NCI-H1092 treated with DMSO at 0.1 percent for 48 hours (cell line): ENCODE measurements around the gene OR6X1.

Experiments used
- DNase-seq: peaks from one replicate; lab custom pipeline; 2025; lab: John Stamatoyannopoulos, UW

Gene OR6X1, protein sequence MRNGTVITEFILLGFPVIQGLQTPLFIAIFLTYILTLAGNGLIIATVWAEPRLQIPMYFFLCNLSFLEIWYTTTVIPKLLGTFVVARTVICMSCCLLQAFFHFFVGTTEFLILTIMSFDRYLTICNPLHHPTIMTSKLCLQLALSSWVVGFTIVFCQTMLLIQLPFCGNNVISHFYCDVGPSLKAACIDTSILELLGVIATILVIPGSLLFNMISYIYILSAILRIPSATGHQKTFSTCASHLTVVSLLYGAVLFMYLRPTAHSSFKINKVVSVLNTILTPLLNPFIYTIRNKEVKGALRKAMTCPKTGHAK

DNA sequence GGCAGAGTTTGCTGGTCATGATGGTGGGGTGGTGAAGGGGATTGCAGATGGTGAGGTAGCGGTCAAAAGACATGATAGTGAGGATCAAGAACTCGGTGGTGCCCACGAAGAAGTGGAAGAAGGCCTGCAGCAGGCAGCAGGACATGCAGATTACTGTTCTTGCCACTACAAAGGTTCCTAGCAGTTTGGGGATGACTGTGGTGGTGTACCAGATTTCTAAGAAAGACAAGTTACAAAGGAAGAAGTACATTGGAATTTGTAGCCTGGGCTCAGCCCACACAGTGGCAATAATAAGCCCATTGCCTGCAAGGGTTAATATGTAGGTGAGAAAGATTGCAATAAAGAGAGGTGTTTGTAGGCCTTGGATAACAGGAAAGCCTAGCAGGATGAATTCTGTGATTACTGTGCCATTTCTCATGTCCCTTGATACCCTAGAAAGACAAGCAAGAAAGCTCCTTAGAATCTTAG, at the start of gene OR6X1:
Gene OR6X1, minus strand, starts transcription at position 418 of the 468 bp plus-strand sequence. Its CDS starts 0 bp downstream, at position 418.
- no peak for DNase-seq

DNA sequence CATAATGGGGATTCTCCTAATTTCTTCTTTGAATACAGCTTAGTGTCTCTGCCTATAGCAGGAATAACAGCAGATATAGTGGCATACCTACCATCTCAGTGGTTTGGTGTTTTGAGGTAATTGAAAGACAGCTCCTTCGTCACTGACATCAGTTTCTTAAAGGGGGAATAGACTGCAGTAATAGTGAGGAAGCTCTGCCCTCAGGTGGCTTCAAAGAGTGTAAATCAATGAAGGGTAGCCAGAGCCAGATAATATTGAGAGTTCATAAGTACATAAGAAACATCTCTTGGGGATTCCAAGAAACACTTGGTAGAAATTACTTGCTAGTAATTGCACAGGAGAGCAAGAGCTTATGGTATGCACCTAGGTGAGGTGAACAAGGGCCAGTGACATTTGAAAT, 47.4 kb upstream of the OR6X1 start:
- no peak for DNase-seq

DNA sequence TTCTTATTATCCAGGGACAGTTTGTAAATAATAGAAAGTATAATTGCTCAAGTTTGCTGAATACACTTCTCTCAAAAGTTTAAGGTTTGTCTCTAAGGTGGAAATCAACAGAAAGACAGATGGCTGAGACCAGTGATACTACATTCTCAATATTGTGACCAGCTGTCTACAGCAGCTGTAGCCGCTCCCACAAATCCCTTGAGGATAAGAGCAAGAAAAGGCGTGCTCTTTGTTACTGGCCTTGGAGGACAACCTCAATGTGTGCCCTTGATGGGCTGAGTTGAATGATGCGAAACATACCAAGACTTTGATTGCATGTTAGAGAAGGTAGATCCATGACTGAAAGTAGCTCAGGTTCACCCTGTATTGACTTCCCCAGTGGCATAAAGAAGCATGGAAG, 45.7 kb upstream of the OR6X1 start:
- DNase-seq = no peak

GRCh38 chr11:123799438-123799837, 45.1 kb upstream of the OR6X1 start:
- no peak for DNase-seq

DNA sequence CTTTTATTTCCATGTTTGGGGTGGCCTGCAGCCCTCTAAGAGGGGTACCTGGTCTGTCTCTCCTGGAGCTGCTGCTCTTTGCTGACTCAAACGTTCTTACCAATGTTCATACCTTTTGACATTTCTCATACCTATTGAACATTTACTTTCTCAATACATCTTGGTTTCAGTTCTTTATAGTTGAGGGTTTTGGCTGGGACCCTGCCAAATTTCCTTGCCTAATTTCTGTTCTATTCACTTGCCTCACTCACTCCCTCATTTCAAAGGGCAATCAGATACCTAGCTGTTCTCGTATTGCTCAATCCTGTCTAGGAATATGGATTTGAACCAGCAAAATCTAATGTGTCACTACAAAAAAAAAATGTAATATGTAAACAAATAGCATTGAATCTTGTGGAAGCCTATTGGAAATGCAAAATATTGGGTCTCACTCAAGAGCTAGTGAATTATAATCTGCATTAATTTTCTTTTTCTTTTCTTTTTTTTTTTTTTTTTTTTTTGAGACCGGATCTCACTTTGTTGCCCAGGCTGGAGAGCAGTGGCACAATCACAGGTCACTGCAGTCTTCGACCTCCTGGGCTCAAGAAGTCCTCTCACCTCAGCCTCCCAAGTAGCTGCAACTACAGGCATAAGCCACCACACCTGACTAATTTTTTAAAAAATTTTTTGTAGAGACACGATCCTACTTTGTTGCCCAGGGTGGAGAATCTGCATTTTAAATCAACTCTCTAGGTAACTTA, 44.4 kb upstream of the OR6X1 start:
- no peak for DNase-seq

DNA sequence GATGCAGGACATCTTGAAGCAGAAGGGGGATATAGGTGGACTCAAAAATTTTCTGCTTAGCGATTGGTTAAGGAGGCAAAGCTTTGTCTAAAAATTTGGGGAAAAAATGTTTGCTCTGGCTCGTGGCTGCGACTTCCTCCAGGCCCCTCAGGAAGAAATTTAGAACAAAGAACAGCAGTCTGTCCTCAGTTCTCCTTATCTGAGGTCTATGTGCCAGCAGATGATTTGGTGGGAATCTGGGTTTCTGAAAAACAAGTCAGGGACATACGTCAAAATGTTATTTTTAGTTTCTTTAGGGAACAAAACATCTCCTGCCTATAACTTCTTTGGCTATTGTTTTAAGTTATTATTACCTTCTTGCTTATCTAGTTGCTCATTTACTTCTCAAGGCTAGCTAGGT, 43.8 kb upstream of the OR6X1 start:
- DNase-seq = no peak

DNA sequence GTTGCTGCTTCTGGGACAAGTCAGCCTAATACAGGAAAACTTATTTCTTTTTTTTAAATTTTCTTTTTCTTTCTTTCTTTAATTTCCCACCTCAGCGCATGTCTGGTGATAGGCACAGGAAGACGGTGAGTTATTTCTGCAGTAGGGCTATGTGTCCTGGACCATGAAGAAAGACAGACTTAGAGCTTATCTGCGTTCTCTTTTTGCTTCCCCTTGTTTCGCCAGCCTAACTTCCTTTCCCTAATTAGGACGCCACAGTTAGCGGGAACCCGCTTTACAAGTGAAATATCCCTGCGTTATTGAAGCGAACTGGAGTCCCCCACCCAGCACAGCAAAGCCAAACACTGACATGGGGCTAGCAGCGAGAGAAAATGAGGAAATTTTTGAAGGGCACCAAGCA, 43.2 kb upstream of the OR6X1 start:
- no peak for DNase-seq

DNA sequence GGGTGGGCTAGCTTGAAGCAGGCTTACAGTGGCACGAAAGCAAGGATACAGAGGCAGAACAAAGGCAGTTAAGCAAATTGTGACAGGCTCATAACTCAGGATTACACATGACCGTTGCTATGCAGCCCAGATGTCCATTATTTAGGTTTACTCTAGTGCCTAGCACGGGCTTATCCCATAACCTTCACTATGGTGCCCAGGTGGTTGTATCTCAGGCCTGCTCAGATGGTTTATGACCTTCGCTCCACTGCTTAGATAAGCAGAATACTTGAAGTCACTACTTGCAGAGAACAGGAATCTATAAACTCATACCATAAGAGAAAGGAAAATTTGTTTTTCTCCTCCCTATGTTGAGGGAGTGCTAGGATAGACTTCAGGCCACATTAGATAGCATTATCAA, 42.8 kb upstream of the OR6X1 start:
- peak; percentile 76 for DNase-seq

- DNase-seq = no peak
These were observed 41.9 kb upstream of the OR6X1 start for GRCh38 chr11:123796226-123796625.

DNA sequence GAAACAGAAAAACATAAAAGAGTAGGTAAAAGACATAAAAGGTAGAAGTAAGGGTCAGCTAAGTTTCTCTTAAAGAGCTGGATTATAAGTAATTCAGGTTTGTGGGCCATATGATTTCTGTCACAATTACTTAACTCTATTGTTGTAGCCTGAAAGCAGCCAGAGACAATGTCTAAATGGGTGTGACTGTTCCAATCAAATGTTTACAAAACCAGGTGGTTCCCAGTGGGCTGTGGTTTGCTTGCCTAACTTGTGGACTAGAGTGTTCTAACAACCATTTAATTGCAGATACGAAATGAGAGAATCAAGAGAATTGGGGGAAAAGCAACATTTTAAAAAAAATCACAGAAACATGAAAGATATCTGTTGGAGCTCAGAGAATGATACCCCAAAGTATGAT, 29.2 kb upstream of the OR6X1 start:
- DNase-seq = no peak

DNA sequence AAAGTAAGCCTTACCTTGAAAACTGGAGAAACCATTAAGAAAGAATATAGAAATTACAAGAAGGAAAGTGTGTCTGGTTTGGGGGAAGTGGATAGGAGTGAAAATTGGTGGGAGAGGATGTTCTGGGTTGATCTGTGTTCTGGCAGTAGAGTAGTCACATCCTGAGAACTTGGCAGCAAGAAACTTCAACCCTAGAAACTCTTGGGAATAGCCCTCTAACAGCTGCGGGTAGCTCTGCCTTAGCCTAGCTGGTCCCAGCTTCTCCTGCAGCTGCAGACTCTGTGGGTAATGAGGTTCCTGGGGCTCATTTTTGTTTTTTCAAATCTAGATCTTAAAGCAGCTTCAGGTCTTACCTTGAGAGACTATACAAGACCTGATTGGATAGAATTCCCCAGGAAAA, 24.2 kb upstream of the OR6X1 start:
- no peak for DNase-seq

- DNase-seq = no peak
These were observed 21.6 kb upstream of the OR6X1 start for GRCh38 chr11:123775715-123776549.

DNA sequence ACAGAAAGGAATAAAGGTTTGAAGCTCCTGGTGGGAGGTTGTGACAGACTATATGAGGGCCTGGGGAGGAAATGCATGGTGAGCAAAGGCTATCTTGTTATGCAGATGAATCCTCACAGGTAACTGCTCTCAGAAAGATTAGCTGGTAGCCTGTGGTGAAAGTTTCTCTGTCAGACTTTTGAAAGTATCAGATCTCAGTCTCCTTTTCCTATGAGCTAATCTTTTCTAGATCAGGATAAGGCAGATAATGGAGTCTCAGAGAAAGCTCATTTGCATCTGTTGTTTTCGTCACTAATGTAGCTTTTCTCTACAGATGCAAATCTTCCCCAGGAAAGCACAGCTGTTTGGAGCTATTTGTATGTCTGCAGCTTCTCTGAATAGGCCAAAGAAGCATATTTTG, 21.0 kb upstream of the OR6X1 start:
- no peak for DNase-seq

- no peak for DNase-seq
These were observed 19.6 kb upstream of the OR6X1 start for GRCh38 chr11:123773959-123774358.

GRCh38 chr11:123773026-123773425, 18.7 kb upstream of the OR6X1 start:
- no peak for DNase-seq

DNA sequence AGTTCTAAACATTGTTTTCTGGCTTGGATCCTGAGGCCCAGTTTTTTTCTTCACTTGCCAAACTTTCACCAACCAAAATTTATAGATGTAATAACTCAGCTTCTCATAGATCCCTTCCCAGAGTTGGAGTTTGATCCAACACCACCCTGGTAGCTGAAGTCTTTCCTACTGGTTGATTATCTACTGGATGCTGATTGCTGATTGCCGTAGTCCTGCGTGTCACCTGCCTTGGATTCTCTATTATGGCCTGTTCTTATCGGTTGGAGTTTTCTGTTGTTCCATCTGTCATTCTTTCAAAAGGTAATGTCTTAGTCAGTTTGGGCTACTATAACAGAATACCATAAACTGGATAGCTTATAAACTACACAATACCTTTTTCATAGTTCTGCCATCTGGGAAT, 17.3 kb upstream of the OR6X1 start:
- no peak for DNase-seq

GRCh38 chr11:123770712-123771111, 16.4 kb upstream of the OR6X1 start:
- no peak for DNase-seq

DNA sequence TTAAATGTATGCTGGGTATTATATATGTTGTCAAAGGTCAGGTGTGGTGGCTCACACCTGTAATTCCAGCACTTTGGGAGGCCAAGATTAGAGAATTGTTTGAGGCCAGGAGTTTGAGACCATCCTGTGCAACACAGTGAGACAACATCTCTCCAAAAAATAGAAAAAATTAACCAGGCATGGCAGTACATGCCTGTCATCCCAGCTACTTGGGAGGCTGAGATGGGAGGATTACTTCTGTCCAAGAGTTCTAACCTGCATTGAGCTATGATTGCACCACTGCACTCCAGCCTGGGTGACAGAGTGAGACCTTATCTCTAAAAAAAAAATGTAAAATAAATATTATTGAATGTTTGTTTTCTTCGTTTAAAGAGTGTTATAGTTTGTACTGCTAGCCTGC, 11.3 kb upstream of the OR6X1 start:
- no peak for DNase-seq

GRCh38 chr11:123762422-123762821, 8.1 kb upstream of the OR6X1 start:
- DNase-seq = no peak

GRCh38 chr11:123760894-123761293, 6.6 kb upstream of the OR6X1 start:
- no peak for DNase-seq

DNA sequence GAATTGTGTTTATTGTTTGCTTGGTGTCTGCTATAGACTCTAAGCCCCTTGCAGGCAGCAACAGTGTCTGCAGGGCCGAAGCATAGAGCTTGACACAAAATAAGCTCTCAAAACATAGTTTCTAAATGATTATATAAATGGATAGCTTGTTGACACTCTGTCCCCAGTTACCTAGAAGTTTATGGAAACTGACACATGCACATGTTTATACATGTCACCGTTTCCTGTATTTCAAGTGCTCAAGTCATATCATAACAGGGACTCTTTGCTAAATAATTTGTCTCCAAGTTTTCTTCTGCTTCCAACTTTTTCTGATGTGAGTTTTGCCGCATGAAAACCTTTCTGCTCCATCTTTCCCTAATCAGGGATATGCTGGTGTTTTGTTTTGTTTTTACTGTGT, 3.7 kb upstream of the OR6X1 start:
- DNase-seq = no peak

GRCh38 chr11:123755813-123756212, 1.5 kb upstream of the OR6X1 start:
- DNase-seq = no peak

DNA sequence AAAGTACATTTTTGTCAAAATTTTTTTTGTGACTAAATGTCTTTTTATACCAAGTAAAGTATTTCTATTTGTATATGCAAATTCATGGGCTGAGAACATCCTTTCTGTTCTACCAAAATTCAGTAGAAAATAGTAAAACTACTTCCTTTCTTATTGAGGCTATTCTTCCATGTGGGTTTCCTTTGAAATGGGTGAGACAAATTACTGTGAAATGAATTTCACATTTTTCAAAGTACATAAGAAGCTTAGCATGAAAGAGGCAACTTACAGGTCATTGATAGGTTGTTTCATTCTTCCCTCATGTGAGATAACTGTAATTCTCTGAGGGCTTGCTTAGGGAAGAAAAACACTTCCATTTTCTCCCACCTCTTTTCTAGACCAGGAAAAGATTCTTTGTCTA, 1.0 kb upstream of the OR6X1 start:
- DNase-seq = no peak
